Measurements from ENCODE around the gene ANKRD35.

ANKRD35 gene

DNA sequence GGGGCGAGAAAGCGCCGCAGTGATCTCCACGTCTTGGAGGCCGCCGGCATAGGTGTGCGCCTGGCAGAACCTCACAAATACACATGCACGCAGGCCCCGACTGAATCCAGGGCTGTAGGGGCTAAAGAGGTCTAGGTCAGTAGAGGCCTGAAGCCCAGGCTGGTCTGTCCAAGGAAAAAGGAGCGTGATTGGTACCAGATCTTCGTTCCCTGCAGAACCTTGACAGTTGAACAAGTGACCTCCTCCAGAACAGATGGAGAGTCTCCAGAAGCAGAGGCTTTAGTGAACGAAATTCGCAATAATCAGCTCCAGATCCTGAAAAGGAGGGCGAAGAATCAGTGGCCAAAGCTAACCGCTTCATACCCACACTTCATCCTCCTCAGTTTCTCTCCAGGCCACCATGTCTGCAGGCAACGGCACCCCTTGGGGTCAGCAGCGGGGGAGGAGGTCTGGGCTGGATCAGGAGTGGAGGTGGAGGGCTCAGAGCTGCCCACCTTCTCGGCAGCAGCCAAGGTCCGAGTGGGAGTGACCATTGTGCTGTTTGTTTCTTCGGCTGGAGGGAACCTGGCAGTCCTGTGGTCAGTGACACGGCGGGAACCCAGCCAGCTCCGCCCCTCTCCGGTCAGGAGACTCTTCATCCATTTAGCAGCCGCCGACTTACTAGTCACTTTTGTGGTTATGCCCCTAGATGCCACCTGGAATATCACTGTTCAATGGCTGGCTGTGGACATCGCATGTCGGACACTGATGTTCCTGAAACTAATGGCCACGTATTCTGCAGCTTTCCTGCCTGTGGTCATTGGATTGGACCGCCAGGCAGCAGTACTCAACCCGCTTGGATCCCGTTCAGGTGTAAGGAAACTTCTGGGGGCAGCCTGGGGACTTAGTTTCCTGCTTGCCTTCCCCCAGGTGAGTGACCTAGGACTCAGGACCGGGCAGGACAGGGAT, 33.6 kb upstream of the ANKRD35 start:
- DNase-seq (ENCODE audit: low read depth), result peak; percentile 48
- TF ChIP-seq, protein P1, sequence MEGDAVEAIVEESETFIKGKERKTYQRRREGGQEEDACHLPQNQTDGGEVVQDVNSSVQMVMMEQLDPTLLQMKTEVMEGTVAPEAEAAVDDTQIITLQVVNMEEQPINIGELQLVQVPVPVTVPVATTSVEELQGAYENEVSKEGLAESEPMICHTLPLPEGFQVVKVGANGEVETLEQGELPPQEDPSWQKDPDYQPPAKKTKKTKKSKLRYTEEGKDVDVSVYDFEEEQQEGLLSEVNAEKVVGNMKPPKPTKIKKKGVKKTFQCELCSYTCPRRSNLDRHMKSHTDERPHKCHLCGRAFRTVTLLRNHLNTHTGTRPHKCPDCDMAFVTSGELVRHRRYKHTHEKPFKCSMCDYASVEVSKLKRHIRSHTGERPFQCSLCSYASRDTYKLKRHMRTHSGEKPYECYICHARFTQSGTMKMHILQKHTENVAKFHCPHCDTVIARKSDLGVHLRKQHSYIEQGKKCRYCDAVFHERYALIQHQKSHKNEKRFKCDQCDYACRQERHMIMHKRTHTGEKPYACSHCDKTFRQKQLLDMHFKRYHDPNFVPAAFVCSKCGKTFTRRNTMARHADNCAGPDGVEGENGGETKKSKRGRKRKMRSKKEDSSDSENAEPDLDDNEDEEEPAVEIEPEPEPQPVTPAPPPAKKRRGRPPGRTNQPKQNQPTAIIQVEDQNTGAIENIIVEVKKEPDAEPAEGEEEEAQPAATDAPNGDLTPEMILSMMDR (IDR thresholded peaks at IDR 0.05; ENCODE audit: low read length, missing control alignments), result no peak
- H3K4me3 ChIP-seq (replicated peaks; ENCODE audit: low read depth, low read length), result peak overlapping the region; percentile 97

DNA sequence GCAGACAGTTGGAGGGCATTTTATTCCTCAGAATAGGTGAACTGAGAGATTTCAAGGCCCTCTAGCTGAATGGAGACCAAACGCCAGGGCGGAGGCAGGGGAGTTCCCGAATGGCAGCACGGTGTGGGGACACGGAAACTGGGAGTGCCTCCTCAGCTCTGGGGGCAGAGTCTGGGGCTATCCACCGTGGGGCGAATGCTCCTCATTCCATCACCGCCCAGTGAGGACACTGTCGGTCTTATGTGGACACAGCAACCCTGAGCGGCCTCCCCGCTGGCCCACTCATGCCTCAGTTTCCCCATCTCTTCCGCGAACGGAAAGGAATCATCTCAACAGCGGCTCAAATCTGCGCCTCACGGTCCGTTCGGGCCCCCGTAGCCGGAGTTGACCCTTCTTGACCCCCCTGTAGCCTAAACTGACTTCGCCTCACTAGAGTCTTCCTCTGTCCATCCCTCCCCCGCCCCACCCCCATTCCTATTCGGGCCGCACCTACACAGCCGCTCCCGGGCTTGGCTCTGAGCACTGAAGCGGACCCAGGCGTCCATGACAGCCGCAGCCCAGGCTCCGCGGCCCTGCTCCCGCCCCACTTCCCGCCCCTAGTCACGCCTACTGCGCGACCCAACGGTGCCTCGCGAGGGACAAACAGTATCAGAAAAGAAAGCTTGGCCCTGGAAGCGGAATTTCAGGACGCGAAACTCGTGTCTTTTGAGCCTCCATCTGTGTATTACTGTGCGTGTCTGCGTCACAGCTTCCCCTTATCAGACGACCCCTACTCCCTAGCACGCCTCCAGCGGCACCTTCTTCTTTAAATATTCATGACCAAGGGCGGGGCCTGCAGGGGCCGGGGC, 32.7 kb upstream of the ANKRD35 start, which contains the start of gene PEX11B:
Gene PEX11B (minus strand): TSS at position 574 of the 848 bp plus-strand sequence. CDS start 29 bp downstream, at position 545.
- H3K4me3 ChIP-seq (replicated peaks; ENCODE audit: low read depth, low read length), result peak within 1 kb of the TSS; percentile 97
- DNase-seq (ENCODE audit: low read depth), result peak; percentile 93
- TF ChIP-seq, protein P1 (IDR thresholded peaks at IDR 0.05; ENCODE audit: low read length, missing control alignments), result no peak

DNA sequence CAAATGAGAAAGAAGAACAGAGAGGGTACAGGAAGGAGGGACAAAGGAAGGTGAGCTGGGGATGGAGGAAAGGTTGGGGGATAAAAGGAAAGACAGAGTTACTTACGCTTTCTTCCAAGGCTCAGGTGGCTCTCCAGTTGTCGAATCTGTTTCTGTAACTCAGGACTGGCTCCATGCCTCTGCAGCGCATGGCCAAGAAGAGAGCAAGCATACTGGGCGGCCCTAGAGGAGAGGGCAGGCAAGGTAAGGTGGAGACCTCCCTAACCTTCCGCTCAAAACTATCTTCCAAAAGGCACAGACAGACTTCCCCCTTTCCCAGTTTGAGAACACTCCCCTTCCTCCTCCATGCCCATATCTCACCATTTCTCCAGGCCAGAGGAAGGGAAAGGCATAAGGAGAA, 31.9 kb upstream of the ANKRD35 start:
- no peak for DNase-seq (ENCODE audit: low read depth)
- peak overlapping the region; percentile 97 for H3K4me3 ChIP-seq (replicated peaks; ENCODE audit: low read depth, low read length)
- TF ChIP-seq, protein P1 (IDR thresholded peaks at IDR 0.05; ENCODE audit: low read length, missing control alignments), result no peak

DNA sequence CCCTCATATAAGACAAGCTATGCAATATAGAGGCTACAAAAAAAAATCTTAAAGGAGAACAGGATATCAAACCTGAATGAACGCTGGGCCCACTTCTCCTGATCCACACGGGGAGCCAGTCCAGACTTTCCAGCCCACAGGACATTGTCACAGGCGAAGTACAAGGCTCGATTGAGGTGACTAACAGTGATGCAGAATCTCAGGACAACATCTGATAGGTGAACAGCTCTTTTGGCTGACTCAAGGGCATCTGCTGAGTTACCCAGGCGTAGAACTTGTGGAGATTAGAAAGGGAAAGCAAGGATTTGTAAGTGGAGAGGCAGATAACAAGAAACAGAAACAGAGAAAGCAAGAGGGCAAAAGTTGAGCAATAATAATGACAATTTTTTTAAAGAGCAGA, 31.1 kb upstream of the ANKRD35 start:
- DNase-seq (ENCODE audit: low read depth), result no peak
- TF ChIP-seq, protein P1 (IDR thresholded peaks at IDR 0.05; ENCODE audit: low read length, missing control alignments), result no peak
- no peak overlapping the region for H3K4me3 ChIP-seq (replicated peaks; ENCODE audit: low read depth, low read length)

DNA sequence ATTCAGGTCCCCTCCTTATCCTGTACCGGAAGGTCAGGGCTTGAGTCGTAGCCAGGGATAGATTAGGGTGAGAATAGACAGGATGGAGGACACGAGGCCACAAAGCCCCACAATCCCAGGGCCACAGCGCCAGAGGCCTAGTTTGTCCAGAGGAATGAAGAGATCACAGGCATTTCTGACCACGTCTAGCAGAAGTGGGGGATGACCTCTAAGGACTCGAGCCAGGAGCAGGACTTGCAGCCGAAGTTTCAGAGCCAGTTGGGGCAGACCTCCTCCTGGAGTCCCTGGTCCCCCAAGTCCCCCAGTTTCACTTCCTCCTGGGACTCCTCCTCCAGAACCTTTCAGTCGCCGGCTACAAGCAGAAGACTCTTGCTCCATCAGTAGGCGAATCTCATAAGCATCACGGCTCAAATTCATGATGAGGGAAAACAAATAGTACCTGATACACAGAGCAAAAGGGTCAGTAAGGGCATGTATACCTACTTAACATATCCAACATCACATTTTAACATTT, 26.5 kb upstream of the ANKRD35 start:
- no peak overlapping the region for H3K4me3 ChIP-seq (replicated peaks; ENCODE audit: low read depth, low read length)
- no peak for DNase-seq (ENCODE audit: low read depth)
- TF ChIP-seq, protein P1 (IDR thresholded peaks at IDR 0.05; ENCODE audit: low read length, missing control alignments), result no peak

DNA sequence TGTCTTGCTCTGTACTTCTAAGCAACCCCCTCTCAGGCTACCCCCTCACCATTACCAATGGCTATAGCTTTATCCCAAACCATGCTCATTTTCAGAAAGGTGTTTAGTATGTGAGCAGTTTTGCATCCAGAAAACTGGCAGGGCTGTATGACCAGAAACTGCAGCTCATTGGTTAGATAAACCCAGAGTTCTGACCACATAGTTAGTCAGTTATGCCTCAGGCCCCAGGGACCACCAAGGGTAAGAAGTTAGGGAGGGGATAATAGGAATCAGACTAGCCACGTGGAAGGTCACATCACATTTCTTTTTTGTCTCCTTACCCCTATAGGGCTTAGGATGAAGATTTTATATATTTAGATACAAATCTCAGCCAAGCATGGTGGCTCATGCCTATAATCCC, 23.0 kb upstream of the ANKRD35 start:
- H3K4me3 ChIP-seq (replicated peaks; ENCODE audit: low read depth, low read length), result peak overlapping the region; percentile 28

More for the DNA sequence above, 23.0 kb upstream of the ANKRD35 start:
- TF ChIP-seq, protein P1 (IDR thresholded peaks at IDR 0.05; ENCODE audit: low read length, missing control alignments), result no peak
- no peak for DNase-seq (ENCODE audit: low read depth)
